HCT116 (cell line): ENCODE results near the gene MESP2. TPM values are rescaled to one million over a fixed set of nuclear protein-coding genes. Genes with fewer than 3 reads are reported as not detected.

ENCODE experiments used
- ATAC-seq: fragments of 200-7000 bp; cut with Tn5 transposase; 2 replicates; pipeline ENCODE4 v1.9.1; 2020; ENCODE audit warnings: mild to moderate bottlenecking, moderate library complexity
- BruUV-seq: library from RNA; stranded (reverse); fragments of 400-500 nt; replicated peaks from 2 replicates; lab custom pipeline; 2021; lab: Mats Ljungman, UMichigan
- CTCF ChIA-PET: fragments of 300-600 bp; sonication (Branson Sonifier 250); formaldehyde crosslinking; loops from one replicate; lab custom pipeline; 2021; ENCODE audit warnings: antibody characterized with exemption; lab: Charles Lee
- POLR2A ChIA-PET: fragments of 300-600, 350-600 bp; sonication (Branson Sonifier 250); formaldehyde crosslinking; loops from one replicate; lab custom pipeline; 2021; ENCODE audit warnings: antibody characterized with exemption; lab: Charles Lee
- RAD21 ChIA-PET, 2 experiments: fragments of 300-600 bp; sonication (Branson Sonifier 250); formaldehyde crosslinking; loops; one replicate each; lab custom pipeline; 2023; ENCODE audit warnings: low total read pairs in 2 of 2; ENCODE audit not compliant: uncharacterized antibody in 2 of 2, unreplicated experiment in 2 of 2, low non-redundant PET in 1 of 2; lab: Charles Lee
- DNase-seq: peaks from one replicate; pipeline ENCODE4 v3.0.0-alpha.2; 2010; ENCODE audit warnings: low read depth, low spot score
- H2AFZ ChIP-seq: fragments of 200-600 bp; shearing (Covaris generic), sonication (generic); 2 replicates; pipeline ENCODE4 v1.6.1; 2017; ENCODE audit warnings: low read depth, mixed run types, mixed read lengths, antibody characterized with exemption, low read length; ENCODE audit not compliant: poor library complexity, severe bottlenecking
- H3K27ac ChIP-seq: 2 replicates; pipeline ENCODE4 v1.5.1; 2012; ENCODE audit warnings: low read depth, low read length
- H3K27me3 ChIP-seq: fragments of 200-600 bp; sonication (generic); 2 replicates; pipeline ENCODE4 v1.6.1; 2016; ENCODE audit warnings: mixed run types, low read length, mixed read lengths; ENCODE audit not compliant: insufficient read depth
- H3K36me3 ChIP-seq, 2 experiments: fragments of 200-500 bp in 1 of 2; fragments of 200-600 bp in 1 of 2; sonication (Bioruptor generic) in 1 of 2; sonication (generic) in 1 of 2; 2 replicates each; pipeline versions ENCODE4 v1.5.1 to v1.6.1; 2014 to 2016; ENCODE audit warnings: low read length in 2 of 2, inconsistent platforms in 1 of 2, mixed read lengths in 1 of 2, mixed run types in 1 of 2; ENCODE audit not compliant: insufficient read depth in 2 of 2, control insufficient read depth in 1 of 2
- H3K4me1 ChIP-seq, 2 experiments: fragments of 200-600 bp in 1 of 2; sonication (generic) in 1 of 2; 2 replicates each; pipeline versions ENCODE4 v1.5.1 to v1.6.1; 2012 to 2017; ENCODE audit warnings: low read length in 2 of 2, inconsistent platforms in 1 of 2, mild to moderate bottlenecking in 1 of 2, mixed read lengths in 1 of 2, mixed run types in 1 of 2, moderate library complexity in 1 of 2; ENCODE audit not compliant: insufficient read depth in 2 of 2, control insufficient read depth in 1 of 2
- H3K4me2 ChIP-seq: fragments of 200-600 bp; sonication (generic); 2 replicates; pipeline ENCODE4 v1.6.1; 2017; ENCODE audit warnings: mixed run types, low read length, mixed read lengths
- H3K4me3 ChIP-seq, 2 experiments: fragments of 200-600 bp in 1 of 2; sonication (generic) in 1 of 2; replicated peaks in 1 of 2; 2 replicates each; pipeline ENCODE4 v1.5.1; 2011 to 2016; ENCODE audit warnings: low read length in 2 of 2, control low read depth in 1 of 2, low read depth in 1 of 2, mild to moderate bottlenecking in 1 of 2, mixed read lengths in 1 of 2, mixed run types in 1 of 2
- H3K79me2 ChIP-seq: fragments of 200-600 bp; sonication (generic); 2 replicates; pipeline ENCODE4 v1.6.1; 2017; ENCODE audit warnings: mild to moderate bottlenecking, mixed run types, low read length, moderate library complexity, mixed read lengths; ENCODE audit not compliant: insufficient read depth
- H3K9ac ChIP-seq: fragments of 200-600 bp; sonication (generic); 2 replicates; pipeline ENCODE4 v1.6.1; 2016; ENCODE audit warnings: low read length, mixed read lengths
- H3K9me2 ChIP-seq: fragments of 200-600 bp; sonication (generic), shearing (Covaris generic); 2 replicates; pipeline ENCODE4 v1.6.1; 2017; ENCODE audit warnings: mixed run types, mild to moderate bottlenecking, moderate library complexity; ENCODE audit not compliant: insufficient read depth
- H3K9me3 ChIP-seq, 2 experiments: fragments of 200-500 bp in 1 of 2; fragments of 200-600 bp in 1 of 2; sonication (Bioruptor generic) in 1 of 2; sonication (generic) in 1 of 2; 2 replicates each; pipeline ENCODE4 v1.6.1; 2014 to 2017; ENCODE audit warnings: low read length in 2 of 2, mixed read lengths in 2 of 2, inconsistent platforms in 1 of 2, low read depth in 1 of 2, mild to moderate bottlenecking in 1 of 2, mixed run types in 1 of 2, moderate library complexity in 1 of 2; ENCODE audit not compliant: control insufficient read depth in 1 of 2, insufficient read depth in 1 of 2
- H4K20me1 ChIP-seq: fragments of 200-600 bp; sonication (generic), shearing (Covaris generic); 2 replicates; pipeline ENCODE4 v1.6.1; 2017; ENCODE audit warnings: mixed run types, mild to moderate bottlenecking, moderate library complexity; ENCODE audit not compliant: insufficient read depth
- CBX3 ChIP-seq: IDR thresholded peaks from 2 replicates; pipeline ENCODE4 v1.6.1; 2012; ENCODE audit warnings: low read depth
- CEBPB ChIP-seq: IDR thresholded peaks from 2 replicates; pipeline ENCODE4 v1.6.1; 2012; ENCODE audit warnings: low read depth
- EGR1 ChIP-seq: IDR thresholded peaks from 2 replicates; pipeline ENCODE4 v1.6.1; 2012; ENCODE audit warnings: low read depth
- EZH2phosphoT487 ChIP-seq: fragments of 200-600 bp; IDR thresholded peaks from 2 replicates; pipeline ENCODE4 v1.6.1; 2018; ENCODE audit warnings: antibody characterized with exemption, borderline replicate concordance
- JUND ChIP-seq: IDR thresholded peaks from 2 replicates; pipeline ENCODE4 v1.6.1; 2012
- POLR2A ChIP-seq: IDR thresholded peaks from 2 replicates; pipeline ENCODE4 v1.7.0; 2011; ENCODE audit warnings: borderline replicate concordance; ENCODE audit not compliant: insufficient read depth, insufficient read length; ENCODE audit errors: extremely low read depth
- POLR2AphosphoS5 ChIP-seq: IDR thresholded peaks from 2 replicates; pipeline ENCODE4 v1.6.1; 2011; ENCODE audit warnings: mild to moderate bottlenecking, low read depth, low read length, moderate library complexity
- SIN3A ChIP-seq: IDR thresholded peaks from 2 replicates; pipeline ENCODE4 v1.6.1; 2012; ENCODE audit warnings: low read depth
- SP1 ChIP-seq: IDR thresholded peaks from 2 replicates; pipeline ENCODE4 v1.6.1; 2012; ENCODE audit warnings: low read depth
- SRF ChIP-seq: IDR thresholded peaks from 2 replicates; pipeline ENCODE4 v1.6.1; 2012; ENCODE audit warnings: low read depth
- TCF7L2 ChIP-seq: IDR thresholded peaks from 2 replicates; pipeline ENCODE4 v1.7.0; 2011; ENCODE audit warnings: borderline replicate concordance, inconsistent platforms; ENCODE audit not compliant: insufficient read depth, insufficient read length; ENCODE audit errors: extremely low read depth
- ZFX ChIP-seq: fragments of 450-650 bp; IDR thresholded peaks from 2 replicates; pipeline ENCODE4 v1.6.1; 2017
- intact Hi-C: fragments of 100-400 bp; cut with micrococcal nuclease; formaldehyde crosslinking; loops from 2 replicates; pipeline ENCODE4 v1.10.0; 2022
- total RNA-seq: library from RNA; stranded (reverse); gene quantifications from one replicate; pipeline ENCODE4 v1.2.1, GENCODE V29; 2021; ENCODE audit not compliant: unreplicated experiment
- TF ChIP-seq, protein P1 (sequence below): IDR thresholded peaks from 2 replicates; pipeline ENCODE4 v1.6.1; 2012
- TF ChIP-seq, protein P2 (sequence below): IDR thresholded peaks from 2 replicates; pipeline ENCODE4 v1.6.1; 2012
- TF ChIP-seq, protein P3 (sequence below), 3 experiments: fragments of 200-600 bp in 1 of 3; sonication (generic) in 1 of 3; IDR thresholded peaks in 2 of 3; conservative IDR thresholded peaks in 1 of 3; 2 replicates each; pipeline ENCODE4 v1.5.1; 2012 to 2017; ENCODE audit warnings: low read depth in 2 of 3, low read length in 2 of 3, antibody characterized with exemption in 1 of 3, borderline replicate concordance in 1 of 3, control low read depth in 1 of 3, mild to moderate bottlenecking in 1 of 3, mixed read lengths in 1 of 3, mixed run types in 1 of 3, moderate library complexity in 1 of 3; ENCODE audit not compliant: insufficient read depth in 1 of 3
- TF ChIP-seq, protein P4 (sequence below): IDR thresholded peaks from 2 replicates; pipeline ENCODE4 v1.6.1; 2011; ENCODE audit warnings: mild to moderate bottlenecking, low read length, moderate library complexity; ENCODE audit not compliant: insufficient replicate concordance; ENCODE audit errors: extremely low read depth

MESP2 gene
- total RNA-seq, 1 experiment from 2014 or later = 0.20 TPM

DNA sequence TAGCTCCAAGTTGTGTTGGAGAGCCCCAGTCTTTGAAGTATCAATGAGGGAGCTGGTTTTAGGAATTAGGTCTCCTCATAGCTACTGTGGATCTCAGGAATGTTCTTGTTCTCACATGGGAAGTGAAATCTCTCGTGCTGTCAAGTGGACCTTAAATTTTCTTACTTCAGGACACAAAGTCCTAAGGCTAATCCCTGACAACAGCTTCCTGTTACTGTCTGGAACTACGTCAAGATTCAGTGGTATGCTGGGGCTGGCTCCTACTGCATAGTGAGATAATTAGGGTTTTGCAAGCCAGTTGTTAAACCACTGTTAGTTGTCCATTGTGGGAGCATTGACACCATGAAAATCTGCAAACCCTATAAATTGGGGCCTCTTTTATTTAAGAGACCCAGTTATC lies 47.9 kb upstream of the MESP2 start:
- DNase-seq = no peak
- H3K4me3 ChIP-seq = no peak overlapping the region
- no peak for TF ChIP-seq CEBPB
- TF ChIP-seq SRF = no peak
- TF ChIP-seq, protein P1, sequence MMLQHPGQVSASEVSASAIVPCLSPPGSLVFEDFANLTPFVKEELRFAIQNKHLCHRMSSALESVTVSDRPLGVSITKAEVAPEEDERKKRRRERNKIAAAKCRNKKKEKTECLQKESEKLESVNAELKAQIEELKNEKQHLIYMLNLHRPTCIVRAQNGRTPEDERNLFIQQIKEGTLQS = no peak
- TF ChIP-seq TCF7L2 = no peak
- TF ChIP-seq, protein P2, sequence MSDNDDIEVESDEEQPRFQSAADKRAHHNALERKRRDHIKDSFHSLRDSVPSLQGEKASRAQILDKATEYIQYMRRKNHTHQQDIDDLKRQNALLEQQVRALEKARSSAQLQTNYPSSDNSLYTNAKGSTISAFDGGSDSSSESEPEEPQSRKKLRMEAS = no peak
- TF ChIP-seq POLR2A = no peak
- no peak for TF ChIP-seq ZFX
- no peak for TF ChIP-seq EGR1
- TF ChIP-seq, protein P3, sequence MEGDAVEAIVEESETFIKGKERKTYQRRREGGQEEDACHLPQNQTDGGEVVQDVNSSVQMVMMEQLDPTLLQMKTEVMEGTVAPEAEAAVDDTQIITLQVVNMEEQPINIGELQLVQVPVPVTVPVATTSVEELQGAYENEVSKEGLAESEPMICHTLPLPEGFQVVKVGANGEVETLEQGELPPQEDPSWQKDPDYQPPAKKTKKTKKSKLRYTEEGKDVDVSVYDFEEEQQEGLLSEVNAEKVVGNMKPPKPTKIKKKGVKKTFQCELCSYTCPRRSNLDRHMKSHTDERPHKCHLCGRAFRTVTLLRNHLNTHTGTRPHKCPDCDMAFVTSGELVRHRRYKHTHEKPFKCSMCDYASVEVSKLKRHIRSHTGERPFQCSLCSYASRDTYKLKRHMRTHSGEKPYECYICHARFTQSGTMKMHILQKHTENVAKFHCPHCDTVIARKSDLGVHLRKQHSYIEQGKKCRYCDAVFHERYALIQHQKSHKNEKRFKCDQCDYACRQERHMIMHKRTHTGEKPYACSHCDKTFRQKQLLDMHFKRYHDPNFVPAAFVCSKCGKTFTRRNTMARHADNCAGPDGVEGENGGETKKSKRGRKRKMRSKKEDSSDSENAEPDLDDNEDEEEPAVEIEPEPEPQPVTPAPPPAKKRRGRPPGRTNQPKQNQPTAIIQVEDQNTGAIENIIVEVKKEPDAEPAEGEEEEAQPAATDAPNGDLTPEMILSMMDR (IDR thresholded peaks at IDR 0.05 in 2 of 3, conservative IDR thresholded peaks at IDR 0.05 in 1 of 3; ENCODE audit: borderline replicate concordance in 1 of 3, insufficient read depth in 1 of 3, low read depth in 2 of 3, low read length in 2 of 3) = no peak
- TF ChIP-seq, protein P4, sequence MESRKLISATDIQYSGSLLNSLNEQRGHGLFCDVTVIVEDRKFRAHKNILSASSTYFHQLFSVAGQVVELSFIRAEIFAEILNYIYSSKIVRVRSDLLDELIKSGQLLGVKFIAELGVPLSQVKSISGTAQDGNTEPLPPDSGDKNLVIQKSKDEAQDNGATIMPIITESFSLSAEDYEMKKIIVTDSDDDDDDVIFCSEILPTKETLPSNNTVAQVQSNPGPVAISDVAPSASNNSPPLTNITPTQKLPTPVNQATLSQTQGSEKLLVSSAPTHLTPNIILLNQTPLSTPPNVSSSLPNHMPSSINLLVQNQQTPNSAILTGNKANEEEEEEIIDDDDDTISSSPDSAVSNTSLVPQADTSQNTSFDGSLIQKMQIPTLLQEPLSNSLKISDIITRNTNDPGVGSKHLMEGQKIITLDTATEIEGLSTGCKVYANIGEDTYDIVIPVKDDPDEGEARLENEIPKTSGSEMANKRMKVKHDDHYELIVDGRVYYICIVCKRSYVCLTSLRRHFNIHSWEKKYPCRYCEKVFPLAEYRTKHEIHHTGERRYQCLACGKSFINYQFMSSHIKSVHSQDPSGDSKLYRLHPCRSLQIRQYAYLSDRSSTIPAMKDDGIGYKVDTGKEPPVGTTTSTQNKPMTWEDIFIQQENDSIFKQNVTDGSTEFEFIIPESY = no peak
- no peak for TF ChIP-seq SP1
- no peak for TF ChIP-seq CBX3
- TF ChIP-seq POLR2AphosphoS5 = no peak
- TF ChIP-seq SIN3A = no peak
- TF ChIP-seq EZH2phosphoT487 = no peak
- TF ChIP-seq JUND = no peak
- H4K20me1 ChIP-seq = no peaks in the 10 kb centered on the region
- H2AFZ ChIP-seq = no peak overlapping the region
- BruUV-seq = no TSS peak
- intact Hi-C loops = no loop called here
- no peak overlapping the region for H3K9ac ChIP-seq
- H3K9me2 ChIP-seq = no peaks in the 10 kb centered on the region
- H3K4me1 ChIP-seq = no peaks in the 10 kb centered on the region
- H3K79me2 ChIP-seq = no peaks in the 10 kb centered on the region
- no peak for ATAC-seq
- no peaks in the 10 kb centered on the region for H3K36me3 ChIP-seq
- RAD21 ChIA-PET = no interaction called here
- CTCF ChIA-PET = interaction anchor here (0.9 kb wide), 1 partner anchor 12 kb away, joined by 7 read pairs; no protein-coding TSS in a partner anchor
- no peaks in the 10 kb centered on the region for H3K27me3 ChIP-seq
- H3K4me2 ChIP-seq = no peak overlapping the region
- H3K27ac ChIP-seq = no peak overlapping the region
- POLR2A ChIA-PET = no interaction called here
- H3K9me3 ChIP-seq = peaks cover 0 to 4% of the 10 kb centered on the region in 2 experiments; a peak in 1 of 4 replicates
